Cerebellar cortex (tissue), 1 donor: ENCODE results near the gene ZNF581.

Experiments
- DNase-seq: peaks from one replicate; pipeline ENCODE4 v3.0.0-alpha.2; 2015; ENCODE audit warnings: low spot score

Gene ZNF581

DNA sequence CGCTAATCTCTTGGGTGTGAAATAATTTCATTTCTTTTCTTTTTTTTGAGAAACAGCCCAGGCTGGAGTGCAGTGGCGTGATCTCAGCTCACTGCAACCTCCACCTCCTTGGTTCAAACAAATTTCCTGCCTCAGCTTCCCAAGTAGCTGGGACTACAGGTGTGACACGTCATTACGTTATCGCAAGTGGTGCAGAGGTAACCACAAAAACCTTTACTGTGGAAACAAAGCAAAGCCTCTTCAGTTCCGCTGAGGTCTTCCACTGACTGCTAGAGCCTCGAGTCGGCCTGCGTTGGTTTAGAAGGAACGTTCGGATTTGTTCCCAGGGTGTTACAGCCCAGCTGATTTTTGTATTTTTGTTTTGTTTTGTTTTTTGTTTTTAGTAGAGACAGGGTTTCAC is 17.1 kb upstream of the ZNF581 start:
- no peak for DNase-seq

DNA sequence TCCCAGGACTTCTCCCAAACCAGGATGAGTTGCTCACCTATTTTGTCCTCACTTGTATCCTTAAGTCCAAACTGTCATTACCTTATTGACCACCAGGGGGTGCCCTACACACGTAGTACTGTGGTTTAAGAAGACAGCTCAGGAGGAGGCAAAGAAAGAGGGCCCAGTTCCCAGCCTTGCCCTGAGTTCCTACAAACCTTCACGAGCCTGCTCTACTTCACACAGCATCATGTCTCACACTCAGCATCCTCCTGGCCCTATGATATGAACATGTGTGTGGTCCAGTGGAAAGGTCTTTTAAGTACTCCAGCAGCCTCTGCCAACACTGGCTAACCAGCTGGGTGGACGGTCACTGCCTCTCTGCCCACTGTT is 11.0 kb upstream of the ZNF581 start:
- peak; percentile 97 for DNase-seq

DNA sequence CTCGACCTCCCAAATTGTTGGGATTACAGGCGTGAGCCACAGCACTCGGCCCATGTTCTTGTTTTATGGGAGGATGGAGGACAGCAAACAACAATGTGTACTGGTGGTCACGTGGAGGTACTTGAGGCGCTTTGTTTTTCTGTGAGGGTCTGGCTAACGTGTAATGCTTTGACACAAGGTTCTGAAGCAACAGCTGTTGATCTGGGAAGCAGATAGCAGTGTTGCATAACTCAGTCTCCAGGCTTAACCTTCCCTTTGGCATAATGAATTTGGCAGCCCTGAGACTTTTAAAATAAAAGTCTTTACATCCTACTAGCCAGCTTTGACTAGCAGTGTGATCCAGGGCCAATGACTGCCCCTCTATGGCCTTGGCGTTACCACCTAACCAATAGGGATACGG is 9.6 kb upstream of the ZNF581 start:
- no peak for DNase-seq

DNA sequence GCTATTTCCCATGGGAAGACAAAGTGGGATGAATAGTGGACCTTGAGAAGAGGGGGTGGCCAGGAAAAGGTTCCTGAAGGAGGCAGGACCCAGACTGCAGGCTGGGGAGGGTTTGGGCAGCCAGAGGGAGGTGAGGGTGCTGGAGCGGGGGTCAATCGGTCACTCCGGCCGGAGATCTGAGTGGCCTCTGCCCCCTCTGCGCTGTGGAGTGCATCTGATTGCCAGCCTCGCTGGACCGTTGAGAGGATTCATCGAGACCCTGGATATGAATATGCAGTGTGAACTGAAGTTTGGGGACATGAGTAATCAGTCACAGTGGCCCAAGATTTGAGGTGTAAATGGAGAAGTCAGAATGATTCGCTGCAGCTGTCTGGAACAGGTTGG is 8.1 kb upstream of the ZNF581 start:
- no peak for DNase-seq

DNA sequence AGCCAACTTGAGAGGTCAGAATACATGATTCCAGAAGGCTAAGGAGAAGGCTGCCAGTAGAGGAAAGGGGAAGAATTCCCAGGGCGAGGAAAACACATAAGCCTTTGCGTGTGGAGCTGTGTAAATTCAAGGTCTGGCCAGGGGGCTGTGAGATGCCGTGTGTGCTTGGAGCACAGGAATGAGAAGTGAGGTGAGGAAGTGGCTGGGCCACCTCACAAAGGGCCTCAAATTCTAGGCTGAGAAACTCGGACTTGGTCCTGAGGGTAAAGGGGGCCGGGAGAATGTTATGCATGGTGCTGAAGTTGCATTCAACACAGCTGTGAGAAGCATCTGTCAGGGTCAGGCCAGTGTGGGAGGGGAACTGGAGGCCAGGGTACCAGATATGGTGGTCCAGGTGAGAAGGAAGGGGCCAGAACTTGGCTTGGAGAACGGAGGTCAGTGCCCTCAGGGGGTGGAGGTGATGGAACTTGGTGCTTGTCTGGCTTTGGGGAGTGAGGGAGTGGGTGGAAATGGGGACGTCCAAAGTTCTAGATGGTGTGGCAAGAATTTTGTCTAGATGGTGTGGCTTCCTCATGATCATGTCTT is 7.5 kb upstream of the ZNF581 start:
- DNase-seq, result no peak

DNA sequence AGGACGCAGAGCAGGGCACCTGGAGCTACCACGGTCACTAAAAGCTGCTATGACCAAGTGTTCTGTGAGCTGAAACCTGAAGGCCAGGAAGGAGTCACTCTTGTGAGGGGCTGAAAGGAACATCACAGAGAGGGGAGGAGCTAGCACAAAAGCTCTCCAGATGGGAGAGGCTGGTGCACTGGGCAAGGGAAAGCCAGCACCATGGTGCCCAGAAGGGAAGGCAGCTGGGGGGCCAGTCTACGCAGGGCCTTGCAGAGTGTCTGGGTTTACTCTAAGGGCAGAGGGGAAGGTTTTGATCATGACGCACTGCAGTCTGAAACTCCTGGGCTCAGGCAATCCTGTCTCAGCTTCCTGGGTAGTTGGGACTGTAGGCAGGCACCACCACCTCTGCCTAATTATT is 6.7 kb upstream of the ZNF581 start:
- DNase-seq, result no peak

DNA sequence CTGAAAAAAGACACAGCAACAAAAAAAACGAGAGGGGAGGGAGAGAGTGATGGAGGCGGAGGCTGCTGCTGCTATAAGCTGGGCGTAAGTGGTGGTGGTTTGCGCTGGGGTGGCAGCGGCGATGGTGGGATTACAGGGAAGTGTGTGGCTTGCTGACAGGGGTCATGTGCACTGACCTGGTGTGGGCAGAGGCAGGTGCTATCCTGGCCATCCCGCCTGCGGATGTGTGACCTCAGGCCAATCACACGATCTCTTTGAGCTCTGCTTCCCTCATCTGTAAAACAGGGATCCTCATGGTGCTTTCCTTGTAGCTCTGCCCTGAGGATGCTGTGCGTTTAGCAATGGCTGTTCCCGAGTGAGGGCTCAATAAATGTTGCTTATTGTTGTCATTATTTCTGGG is 5.9 kb upstream of the ZNF581 start:
- DNase-seq, result no peak

DNA sequence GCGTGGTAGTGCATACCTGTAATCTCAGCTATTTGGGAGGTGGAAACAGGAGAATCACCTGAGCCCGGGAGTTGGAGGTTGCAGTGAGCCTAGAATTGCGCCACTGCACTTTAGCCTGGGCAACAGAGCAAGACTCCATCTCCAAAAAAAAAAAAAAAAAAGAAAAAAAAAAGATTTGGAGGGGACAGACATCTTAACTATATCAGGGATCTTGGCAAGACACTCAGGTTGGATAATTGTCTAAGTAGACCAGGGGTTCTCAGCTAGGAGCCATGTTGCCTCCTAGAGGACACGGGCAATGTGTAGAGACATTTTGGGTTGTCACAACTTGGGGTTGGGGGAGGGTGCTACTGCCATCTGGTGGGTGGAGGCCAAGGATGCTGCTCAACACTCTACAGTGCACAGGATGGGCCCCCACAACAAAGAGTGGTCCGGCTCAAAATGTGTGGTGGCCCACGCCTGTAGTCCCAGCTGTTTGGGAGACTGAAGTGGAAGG is 4.5 kb upstream of the ZNF581 start:
- DNase-seq, result no peak

DNA sequence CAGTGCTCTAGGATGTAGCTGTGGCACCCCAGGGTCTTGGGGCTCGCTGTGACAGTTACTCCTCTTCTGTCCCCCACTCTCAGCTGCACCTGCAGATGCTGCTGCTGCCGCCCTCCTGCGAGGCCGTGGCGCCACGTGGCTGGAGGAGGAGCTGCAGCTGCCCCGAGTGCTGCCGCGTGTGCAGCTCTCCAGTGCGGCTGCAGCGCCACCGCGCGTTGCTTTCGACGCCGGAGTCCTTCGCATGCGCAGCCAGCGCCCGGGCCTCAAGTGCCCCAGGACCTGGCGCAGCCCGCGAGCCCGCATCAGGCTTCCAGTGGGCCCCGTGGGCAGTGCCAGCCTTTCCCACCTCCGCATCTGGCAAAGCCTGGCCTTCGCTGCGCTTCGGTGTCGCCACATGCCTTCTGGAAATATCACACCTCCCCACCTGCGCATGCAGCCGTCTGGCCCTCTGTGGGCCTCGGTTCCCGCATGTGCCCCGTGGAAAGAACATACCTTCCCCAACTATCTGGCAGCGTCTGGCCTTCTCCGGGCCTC is 3.3 kb upstream of the ZNF581 start:
- no peak for DNase-seq

DNA sequence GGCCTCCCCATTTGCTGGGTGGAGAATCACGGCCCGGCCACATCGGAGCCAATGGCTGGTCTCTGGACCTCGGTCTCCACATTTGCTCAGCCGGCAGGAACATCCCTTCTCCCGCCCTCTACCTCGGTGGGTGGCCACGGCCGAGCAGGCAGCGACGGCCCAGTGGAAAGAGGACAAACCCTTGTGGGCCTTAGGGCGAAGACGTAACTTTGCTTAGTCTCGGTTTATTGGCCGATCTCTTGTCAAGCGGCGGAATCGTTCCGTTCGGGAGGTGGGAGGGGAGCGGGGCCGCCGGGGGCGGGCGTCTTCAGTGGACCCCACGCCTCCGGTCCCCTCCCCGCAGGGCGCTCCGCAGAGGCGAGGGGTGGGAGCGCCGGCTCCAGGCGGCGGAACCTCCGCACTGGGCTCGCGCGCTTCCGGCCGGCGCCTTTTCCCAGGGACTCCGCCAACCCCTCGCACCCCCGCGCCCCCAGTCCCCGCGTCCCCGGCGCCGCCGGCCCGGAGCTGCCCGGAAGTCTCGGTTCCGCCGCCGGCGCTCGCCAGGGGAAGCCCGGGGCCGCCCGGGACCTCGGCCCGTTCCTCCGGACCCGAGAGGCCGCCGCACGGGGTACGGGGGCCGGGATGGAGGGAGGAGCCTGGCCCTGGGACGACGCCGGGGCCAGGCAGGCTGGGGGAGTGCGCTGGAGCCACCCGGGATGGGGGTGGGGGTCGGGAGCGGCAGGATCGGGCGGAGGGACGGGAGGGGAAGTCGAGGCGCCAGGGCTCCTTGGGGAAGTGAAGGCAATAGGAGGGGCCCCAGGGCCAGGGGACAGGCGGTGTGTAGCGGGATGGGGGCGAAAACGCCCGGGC is 2.6 kb upstream of the ZNF581 start, which contains the start of gene ZNF580:
TSS of gene ZNF580 (plus strand) at position 426 of the 849 bp plus-strand sequence. CDS start 1,507 bp downstream, outside the sequence.
- DNase-seq, result peak; percentile 69

DNA sequence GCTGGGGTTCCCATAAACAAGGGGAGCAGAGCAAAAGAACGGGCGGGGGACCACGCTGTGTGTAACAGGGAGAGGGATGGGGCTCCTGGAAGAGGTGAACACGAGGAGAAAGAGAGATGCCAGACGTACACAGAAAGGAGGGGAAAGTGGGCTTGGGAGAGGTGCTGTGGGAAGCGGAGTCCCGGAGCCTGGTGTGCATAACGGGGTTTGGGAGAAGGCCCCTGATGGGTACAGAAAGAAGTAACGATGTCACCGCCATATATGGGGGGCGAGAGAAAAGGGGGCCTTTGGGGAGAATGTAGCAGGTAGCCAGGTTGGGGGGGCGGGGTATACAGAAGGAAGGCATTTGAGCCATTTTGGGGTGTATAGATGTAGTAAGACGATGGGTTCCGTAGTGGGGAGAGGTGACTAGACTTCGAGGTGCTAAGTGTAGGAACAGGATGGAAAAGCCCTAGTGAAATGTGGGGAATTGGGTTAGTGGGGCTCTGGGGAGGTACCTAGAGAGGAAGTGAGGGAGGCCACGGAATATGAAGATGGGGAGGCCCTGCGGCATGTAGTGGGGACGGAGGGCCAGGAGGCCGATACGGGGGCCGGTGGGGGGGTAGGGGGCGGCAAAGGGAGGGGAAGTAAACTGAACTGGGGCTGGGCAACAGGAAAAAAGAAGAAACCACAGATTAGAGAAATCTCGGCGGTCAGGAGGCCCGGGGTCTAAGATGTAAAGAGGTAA is 1.9 kb upstream of the ZNF581 start:
- DNase-seq, result peak; percentile 51

DNA sequence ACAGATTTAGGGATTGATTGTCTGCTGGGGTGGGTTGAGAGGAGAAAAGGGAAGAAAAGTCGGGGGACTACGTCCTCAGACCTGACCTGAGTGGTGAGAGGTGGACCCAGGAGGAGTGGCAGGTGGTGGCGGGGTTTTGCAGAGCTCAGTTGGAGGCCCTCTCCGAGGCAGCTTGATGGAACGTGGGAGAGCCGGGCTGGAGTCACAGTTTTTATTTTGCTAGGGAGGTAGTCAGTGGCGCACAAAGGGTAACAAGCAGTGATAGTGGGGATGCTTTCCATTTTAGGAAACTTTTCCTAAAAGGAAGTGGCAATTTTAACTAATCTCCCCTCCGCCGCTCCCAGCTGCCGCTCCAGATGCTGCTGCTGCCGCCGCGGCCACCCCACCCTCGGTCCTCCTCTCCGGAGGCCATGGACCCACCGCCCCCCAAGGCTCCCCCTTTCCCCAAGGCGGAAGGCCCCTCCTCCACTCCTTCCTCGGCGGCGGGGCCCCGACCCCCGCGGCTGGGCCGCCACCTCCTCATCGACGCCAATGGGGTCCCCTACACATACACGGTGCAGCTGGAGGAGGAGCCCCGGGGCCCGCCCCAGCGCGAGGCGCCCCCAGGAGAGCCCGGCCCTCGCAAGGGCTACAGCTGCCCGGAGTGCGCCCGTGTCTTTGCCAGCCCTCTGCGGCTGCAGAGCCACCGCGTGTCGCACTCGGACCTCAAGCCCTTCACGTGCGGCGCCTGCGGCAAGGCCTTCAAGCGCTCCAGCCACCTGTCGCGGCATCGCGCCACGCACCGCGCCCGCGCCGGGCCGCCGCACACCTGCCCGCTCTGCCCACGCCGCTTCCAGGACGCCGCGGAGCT is 1.1 kb upstream of the ZNF581 start:
- no peak for DNase-seq

DNA sequence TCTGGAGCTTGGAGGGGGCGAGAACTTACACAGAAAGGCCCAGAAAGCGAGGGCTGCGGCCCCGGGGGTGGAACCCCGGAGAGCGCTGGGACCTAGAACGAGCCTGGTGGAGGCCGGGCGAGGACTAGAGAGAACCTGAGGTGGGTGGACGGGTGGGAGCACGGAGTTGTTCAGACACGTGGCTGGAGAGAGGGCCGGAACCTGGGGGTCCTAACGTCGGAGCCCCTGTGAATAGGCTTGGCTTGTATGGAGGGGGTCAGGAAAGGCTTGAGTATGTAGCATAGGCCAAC is 383 bp downstream of the ZNF581 start:
- no peak for DNase-seq

DNA sequence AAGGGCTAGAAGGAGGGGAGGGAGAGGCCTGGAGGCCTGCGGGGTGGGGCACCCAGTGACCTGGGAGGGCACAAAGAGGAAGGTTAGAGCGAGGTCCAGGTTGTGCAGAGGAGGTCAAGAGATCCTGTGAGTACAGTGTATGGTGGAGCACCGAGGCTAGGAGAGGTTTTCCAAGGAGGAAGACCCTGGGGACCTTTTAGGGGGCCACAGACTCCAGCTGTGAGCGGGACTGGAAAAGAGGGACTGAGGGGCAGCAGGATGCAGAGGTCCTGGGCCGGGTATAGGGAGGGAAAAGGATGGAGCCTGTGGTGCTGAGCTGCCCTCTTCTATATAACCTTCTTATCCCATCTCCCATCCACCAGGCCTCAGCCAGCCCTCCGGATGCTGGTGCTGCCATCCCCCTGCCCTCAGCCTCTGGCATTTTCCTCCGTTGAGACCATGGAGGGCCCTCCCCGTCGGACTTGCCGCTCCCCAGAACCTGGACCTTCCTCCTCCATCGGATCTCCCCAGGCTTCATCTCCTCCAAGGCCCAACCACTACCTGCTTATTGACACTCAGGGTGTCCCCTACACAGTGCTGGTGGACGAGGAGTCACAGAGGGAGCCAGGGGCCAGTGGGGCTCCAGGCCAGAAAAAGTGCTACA is 863 bp downstream of the ZNF581 start:
- no peak for DNase-seq

DNA sequence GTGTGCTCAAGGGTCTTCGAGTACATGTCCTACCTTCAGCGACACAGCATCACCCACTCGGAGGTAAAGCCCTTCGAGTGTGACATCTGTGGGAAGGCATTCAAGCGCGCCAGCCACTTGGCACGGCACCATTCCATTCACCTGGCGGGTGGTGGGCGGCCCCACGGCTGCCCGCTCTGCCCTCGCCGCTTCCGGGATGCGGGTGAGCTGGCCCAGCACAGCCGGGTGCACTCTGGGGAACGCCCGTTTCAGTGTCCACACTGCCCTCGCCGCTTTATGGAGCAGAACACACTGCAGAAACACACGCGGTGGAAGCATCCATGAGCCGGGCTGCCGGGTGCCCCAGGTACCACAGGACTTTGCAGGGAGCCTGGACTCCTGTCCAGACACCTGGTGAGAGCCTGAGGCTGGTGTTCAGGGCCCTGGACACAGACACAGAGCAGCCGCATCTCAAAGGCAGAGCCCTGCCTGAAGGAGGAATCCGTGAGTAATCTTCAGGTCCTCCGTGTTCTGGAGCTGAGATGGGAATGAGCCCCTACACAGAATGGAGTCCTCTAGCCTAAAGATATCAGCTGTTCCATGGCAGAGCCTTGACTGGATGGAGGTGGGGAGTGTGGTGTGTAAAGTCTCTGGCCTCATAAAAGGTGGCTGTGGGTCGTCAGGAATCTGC is 1.5 kb downstream of the ZNF581 start:
- DNase-seq, result no peak

DNA sequence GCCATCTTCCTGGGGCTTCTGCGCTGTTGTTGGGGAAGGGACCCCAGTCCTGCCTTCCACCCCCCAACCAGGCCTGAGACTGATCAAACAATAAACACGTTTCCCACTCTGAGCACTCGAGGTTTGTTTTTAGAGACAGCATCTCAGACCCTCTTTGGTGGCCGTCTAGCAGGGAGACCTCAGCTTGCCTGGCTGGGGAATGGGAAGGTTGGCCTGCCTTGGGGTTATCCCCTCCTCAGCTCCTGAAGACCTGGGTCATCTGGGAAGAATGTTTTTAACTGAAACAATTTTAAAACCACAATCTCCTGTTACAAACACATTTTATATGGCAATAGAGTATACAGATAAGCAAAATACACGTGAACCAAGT is 2.0 kb downstream of the ZNF581 start:
- no peak for DNase-seq

DNA sequence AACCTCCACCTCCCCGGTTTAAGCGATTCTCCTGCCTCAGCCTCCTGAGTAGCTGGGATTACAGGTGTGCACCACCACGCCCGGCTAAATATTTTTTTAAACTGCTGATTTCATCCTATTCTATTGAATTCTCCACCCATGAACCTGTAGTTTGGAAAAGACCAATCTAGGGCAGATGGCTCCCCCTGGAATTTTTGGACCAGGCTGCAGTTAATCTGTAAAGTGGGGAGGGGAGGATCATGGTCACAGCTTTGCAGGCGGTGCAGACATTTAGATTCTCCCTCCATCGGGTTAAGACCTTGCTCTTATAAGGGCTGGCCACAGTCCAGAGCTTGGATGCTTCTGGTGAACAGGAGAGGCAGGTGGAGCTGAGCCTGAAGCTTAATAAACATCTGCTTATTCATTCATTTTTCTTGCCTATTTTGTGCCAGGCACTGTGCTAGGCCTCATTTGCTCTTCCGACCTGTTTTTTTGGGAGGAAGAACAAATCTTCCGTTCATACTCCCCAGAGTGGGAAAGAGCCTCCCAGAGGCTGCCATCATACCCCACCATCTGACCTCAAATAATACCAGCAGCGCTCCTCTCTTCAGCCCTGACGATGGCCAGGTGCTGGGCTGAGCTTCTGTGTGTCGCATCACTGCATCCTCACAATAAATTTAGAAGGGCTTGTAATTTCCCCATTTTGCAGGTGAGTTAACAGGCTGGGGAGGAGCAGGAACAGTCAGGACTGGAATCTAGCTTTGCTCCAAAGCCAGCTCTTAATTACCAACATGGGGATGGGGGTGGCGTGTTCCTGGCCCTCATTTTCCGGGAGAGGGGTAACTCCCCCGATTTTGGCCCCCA is 3.7 kb downstream of the ZNF581 start:
- DNase-seq, result peak; percentile 48

DNA sequence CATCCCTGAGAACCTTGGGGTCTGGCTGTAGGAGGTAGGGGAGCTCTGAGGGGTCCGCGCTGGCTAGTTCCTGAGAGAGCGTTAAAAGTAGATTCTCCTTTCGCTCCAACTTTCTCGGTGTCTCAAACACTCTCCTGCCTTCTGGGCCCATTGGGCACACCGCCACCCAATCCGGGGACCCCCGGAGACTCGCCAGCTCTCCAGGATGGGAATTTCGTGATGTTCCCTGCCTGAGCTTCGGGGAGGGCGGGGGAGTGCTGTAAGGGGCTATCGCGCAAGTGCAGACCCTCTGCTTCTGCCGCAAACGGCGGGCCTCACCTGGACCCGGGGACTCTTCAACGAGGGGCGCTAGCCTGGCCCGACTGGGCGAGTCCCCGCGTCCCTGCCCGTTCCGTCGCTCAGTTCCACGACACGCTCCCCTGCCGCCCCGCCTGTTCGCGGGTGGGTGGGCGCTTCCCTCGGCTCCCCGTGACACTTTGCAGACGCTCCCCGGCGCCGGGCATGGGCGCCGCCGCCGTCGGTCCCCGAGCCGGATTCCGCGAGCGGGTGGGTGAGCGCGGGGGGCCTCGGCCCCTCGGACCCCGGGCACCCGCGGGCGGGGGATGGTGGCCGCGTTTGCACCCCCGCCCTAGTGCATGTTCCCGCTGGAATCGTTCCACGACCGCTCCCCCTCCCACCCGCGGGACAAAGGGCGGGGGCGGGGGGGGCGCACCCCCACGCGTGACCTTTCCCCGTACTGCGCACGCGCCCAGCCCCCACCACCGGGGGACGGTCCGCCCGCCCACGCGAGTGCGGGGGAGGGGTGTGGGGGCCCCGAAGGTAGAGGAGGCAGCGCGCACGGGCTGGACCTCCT is 4.5 kb downstream of the ZNF581 start, which contains the start of gene CCDC106:
TSS of gene CCDC106 (plus strand) at position 481 of the 853 bp plus-strand sequence. CDS start 835 bp downstream, outside the sequence.
- peak; percentile 85 for DNase-seq
